ENCODE measurements around the gene STIP1.
A peak's percentile ranks its signal among the peaks of the same experiment; 100 is the strongest.

STIP1 gene

DNA sequence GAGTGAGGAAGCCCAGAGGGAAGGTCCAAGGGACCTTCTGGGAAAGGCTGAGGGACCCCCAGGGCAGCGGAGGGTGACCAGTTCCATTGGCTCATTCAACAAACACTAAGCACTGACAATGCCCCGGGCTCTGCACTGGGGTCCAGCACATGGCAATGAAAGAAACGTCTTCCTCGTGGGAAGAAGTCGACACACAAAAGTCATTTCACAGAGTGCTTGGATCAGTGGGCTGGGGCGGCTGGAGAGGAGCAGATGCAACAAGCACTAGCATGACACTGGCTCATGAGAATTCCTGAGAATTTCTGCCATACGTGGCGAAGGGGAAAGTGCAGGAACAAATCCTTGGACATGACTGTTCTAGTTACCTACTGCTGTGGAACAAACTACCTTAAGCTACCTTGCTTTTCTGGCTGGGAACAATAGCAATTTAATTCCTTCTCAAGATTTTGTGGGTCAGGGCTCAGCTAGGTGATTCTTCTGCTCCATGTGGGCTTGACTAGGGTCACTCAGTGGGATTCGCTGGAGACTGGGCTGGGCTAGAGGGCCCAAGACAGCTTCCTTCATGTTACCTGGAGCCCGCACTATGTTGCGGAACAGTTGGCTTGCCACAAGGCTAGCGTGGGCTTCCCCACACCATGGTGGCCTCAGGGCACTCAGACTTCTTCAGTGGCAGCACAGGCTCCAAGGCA is 6.9 kb upstream of the STIP1 start:
- 0 out of 2 replicates have a peak, but pooled peaks cover 6% of the 10 kb centered on the region for H3K9me3 ChIP-seq (ENCODE audit: insufficient read depth, low read length)
- H3K79me2 ChIP-seq (ENCODE audit: low read length), result peaks cover 9% of the 10 kb centered on the region
- H4K20me1 ChIP-seq (ENCODE audit: insufficient read depth, low read length), result no peaks in the 10 kb centered on the region
- no peak overlapping the region for H3K4me2 ChIP-seq (ENCODE audit: low read length)
- no peak overlapping the region for H3K27ac ChIP-seq (ENCODE audit: low read length)
- no peak overlapping the region for H3K9ac ChIP-seq (ENCODE audit: low read length)
- TF ChIP-seq, protein P1, sequence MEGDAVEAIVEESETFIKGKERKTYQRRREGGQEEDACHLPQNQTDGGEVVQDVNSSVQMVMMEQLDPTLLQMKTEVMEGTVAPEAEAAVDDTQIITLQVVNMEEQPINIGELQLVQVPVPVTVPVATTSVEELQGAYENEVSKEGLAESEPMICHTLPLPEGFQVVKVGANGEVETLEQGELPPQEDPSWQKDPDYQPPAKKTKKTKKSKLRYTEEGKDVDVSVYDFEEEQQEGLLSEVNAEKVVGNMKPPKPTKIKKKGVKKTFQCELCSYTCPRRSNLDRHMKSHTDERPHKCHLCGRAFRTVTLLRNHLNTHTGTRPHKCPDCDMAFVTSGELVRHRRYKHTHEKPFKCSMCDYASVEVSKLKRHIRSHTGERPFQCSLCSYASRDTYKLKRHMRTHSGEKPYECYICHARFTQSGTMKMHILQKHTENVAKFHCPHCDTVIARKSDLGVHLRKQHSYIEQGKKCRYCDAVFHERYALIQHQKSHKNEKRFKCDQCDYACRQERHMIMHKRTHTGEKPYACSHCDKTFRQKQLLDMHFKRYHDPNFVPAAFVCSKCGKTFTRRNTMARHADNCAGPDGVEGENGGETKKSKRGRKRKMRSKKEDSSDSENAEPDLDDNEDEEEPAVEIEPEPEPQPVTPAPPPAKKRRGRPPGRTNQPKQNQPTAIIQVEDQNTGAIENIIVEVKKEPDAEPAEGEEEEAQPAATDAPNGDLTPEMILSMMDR (IDR thresholded peaks at IDR 0.05; ENCODE audit: low read depth, low read length), result no peak
- no peak for TF ChIP-seq EZH2phosphoT487 (IDR thresholded peaks at IDR 0.05; ENCODE audit: low read depth)
- peaks cover 26% of the 10 kb centered on the region for H3K4me1 ChIP-seq (ENCODE audit: low read length)
- H3K4me3 ChIP-seq (ENCODE audit: low read length), result no peak overlapping the region
- no peak overlapping the region for H2AFZ ChIP-seq (ENCODE audit: low read depth, low read length)
- no peaks in the 10 kb centered on the region for H3K27me3 ChIP-seq (ENCODE audit: low read depth, low read length)
- H3K36me3 ChIP-seq (replicated peaks; ENCODE audit: low read depth, low read length), result peaks cover 17% of the 10 kb centered on the region

DNA sequence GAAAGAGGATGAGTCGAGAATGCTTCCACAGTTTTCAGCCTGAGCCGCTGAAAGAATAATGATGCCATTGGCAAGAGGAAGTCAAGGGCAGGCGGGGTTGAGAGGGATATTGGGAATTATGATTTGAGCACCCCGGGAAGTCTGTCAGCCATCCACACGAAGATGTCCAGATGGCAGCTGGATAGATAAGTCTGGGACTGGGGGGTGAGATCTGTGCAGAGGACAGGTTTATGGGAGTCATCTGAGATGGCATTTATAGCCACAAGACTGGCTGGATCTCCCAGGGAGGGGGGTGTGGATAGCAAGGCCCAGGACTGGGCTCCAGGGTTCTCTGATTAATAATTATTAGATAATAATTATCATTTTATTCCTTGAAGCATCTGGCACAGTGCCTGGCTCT is 5.1 kb upstream of the STIP1 start:
- Histone ChIP-seq H3K9me3 (ENCODE audit: insufficient read depth, low read length) (0 out of 2 replicates have a peak, but pooled peaks cover 4% of the 10 kb centered on the region), H3K36me3 (replicated peaks; ENCODE audit: low read depth, low read length) (peaks cover 15% of the 10 kb centered on the region), H3K79me2 (ENCODE audit: low read length) (peaks cover 23% of the 10 kb centered on the region), H2AFZ (ENCODE audit: low read depth, low read length) (no peak overlapping the region), H4K20me1 (ENCODE audit: insufficient read depth, low read length) (no peaks in the 10 kb centered on the region), H3K9ac (ENCODE audit: low read length) (no peak overlapping the region), H3K27me3 (ENCODE audit: low read depth, low read length) (no peaks in the 10 kb centered on the region), H3K4me2 (ENCODE audit: low read length) (no peak overlapping the region), H3K4me3 (ENCODE audit: low read length) (no peak overlapping the region), H3K4me1 (ENCODE audit: low read length) (peaks cover 28% of the 10 kb centered on the region), H3K27ac (ENCODE audit: low read length) (no peak overlapping the region)
- TF ChIP-seq, protein P1 (IDR thresholded peaks at IDR 0.05; ENCODE audit: low read depth, low read length), result no peak
- TF ChIP-seq EZH2phosphoT487 (IDR thresholded peaks at IDR 0.05; ENCODE audit: low read depth), result no peak

DNA sequence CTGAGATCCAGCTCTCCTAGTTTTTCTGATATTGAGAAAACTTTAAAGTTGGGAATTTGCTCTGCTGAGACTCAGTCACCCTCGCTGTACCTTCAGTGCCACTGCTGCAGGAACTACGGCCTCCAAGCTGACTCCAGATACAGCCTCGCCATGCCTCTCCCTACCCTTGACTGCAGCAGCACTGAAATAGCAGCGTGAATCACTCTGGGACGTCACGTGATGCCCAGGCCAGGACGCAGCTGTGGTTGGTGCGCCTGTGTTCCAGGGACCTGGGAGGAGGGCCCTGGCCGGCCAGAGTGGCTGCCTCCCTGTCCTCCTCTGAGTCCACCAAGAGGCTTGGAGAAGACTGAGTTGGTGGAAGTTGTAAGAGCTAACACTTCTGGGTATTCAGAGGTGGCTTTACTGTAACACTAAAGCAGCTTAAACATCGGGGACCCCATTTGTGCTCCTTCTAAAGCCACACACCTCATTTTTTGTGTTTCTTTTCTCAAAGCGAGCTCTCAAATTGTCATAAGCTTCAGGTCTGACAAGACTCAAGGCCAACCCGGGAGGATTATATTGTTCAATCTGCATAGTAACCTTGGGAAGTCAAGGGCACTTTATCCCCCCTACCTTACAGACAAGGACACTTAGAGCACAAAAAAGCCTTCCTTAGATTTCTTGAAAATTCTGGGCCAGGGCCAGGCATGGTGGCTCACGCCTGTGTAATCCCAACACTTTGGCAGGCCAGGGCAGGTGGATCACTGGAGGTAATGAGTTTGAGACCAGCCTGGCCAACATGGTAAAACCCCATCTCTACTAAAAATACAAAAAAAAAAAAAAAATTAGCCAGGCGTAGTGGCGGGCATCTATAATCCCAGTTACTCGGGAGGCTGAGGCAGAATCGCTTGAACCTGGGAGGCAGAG is 4.2 kb upstream of the STIP1 start:
- H2AFZ ChIP-seq (ENCODE audit: low read depth, low read length), result peak overlapping the region; percentile 4; the same call in 1 of the 2 replicates
- H3K4me3 ChIP-seq (ENCODE audit: low read length), result peak overlapping the region; percentile 12
- peak overlapping the region; percentile 36 for H3K4me2 ChIP-seq (ENCODE audit: low read length)
- TF ChIP-seq, protein P1 (IDR thresholded peaks at IDR 0.05; ENCODE audit: low read depth, low read length), result no peak
- TF ChIP-seq EZH2phosphoT487 (IDR thresholded peaks at IDR 0.05; ENCODE audit: low read depth), result no peak
- H3K27ac ChIP-seq (ENCODE audit: low read length), result no peak overlapping the region
- peak overlapping the region; percentile 8; the same call in 1 of the 2 replicates for H3K9ac ChIP-seq (ENCODE audit: low read length)
- no peaks in the 10 kb centered on the region for H3K27me3 ChIP-seq (ENCODE audit: low read depth, low read length)
- H4K20me1 ChIP-seq (ENCODE audit: insufficient read depth, low read length), result no peaks in the 10 kb centered on the region
- H3K4me1 ChIP-seq (ENCODE audit: low read length), result peaks cover 28% of the 10 kb centered on the region
- peaks cover 23% of the 10 kb centered on the region for H3K79me2 ChIP-seq (ENCODE audit: low read length)
- H3K9me3 ChIP-seq (ENCODE audit: insufficient read depth, low read length), result 0 out of 2 replicates have a peak, but pooled peaks cover 4% of the 10 kb centered on the region
- H3K36me3 ChIP-seq (replicated peaks; ENCODE audit: low read depth, low read length), result peaks cover 15% of the 10 kb centered on the region

DNA sequence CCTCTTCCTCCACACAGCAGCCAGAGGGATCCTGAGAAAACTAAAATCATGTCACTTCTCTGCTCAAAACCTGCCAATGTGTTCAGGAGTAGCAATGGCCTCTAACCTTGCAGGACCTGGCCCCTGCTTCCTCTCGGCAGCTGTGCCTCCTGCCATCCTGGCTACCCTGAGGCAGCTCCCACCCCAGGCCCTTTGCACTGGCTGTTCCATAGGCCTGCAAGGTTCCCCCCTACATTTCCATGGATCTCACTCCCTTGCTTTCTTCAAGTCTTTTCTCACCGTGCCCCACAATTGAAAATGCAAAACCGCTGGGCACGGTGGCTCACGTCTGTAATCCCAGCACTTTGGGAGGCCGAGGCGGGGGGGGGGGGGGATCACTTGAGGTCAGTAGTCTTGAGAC is 2.1 kb upstream of the STIP1 start:
- Histone ChIP-seq H4K20me1 (ENCODE audit: insufficient read depth, low read length) (peaks cover 3% of the 10 kb centered on the region; the same call in 1 of the 2 replicates), H3K36me3 (replicated peaks; ENCODE audit: low read depth, low read length) (peaks cover 20% of the 10 kb centered on the region), H3K9me3 (ENCODE audit: insufficient read depth, low read length) (0 out of 2 replicates have a peak, but pooled peaks cover 1% of the 10 kb centered on the region), H3K9ac (ENCODE audit: low read length) (no peak overlapping the region), H3K27me3 (ENCODE audit: low read depth, low read length) (no peaks in the 10 kb centered on the region), H3K4me1 (ENCODE audit: low read length) (peaks cover 12% of the 10 kb centered on the region), H3K79me2 (ENCODE audit: low read length) (peaks cover 23% of the 10 kb centered on the region), H3K4me2 (ENCODE audit: low read length) (peak overlapping the region; percentile 90), H2AFZ (ENCODE audit: low read depth, low read length) (no peak overlapping the region), H3K4me3 (ENCODE audit: low read length) (no peak overlapping the region), H3K27ac (ENCODE audit: low read length) (no peak overlapping the region)
- TF ChIP-seq EZH2phosphoT487 (IDR thresholded peaks at IDR 0.05; ENCODE audit: low read depth), result no peak
- TF ChIP-seq, protein P1 (IDR thresholded peaks at IDR 0.05; ENCODE audit: low read depth, low read length), result no peak
